HepG2 (cell line): Measurements from ENCODE around the gene TPRG1. TPM values are rescaled to one million over a fixed set of nuclear protein-coding genes. Genes with fewer than 3 reads are reported as not detected.
"Not testable (repeated sequence)": the region's sequence is repeated elsewhere in the genome, so short reads cannot be mapped to it uniquely, and the experiment has no call there.

Experiments used
- ATAC-seq: fragments of 200-7000 bp; cut with Tn5 transposase; 3 replicates; pipeline ENCODE4 v1.9.1; 2020; ENCODE audit warnings: mild to moderate bottlenecking, moderate library complexity
- BruUV-seq: library from RNA; stranded (reverse); fragments of 400-500 nt; replicated peaks from 2 replicates; lab custom pipeline; 2021; lab: Mats Ljungman, UMichigan
- CTCF ChIA-PET: fragments of 300-600 bp; formaldehyde crosslinking; extraction: SDS; loops from one replicate; lab custom pipeline; 2021; ENCODE audit warnings: low total read pairs, inconsistent platforms, low intra/inter-chr PET ratio; lab: Yijun Ruan, JAX
- POLR2A ChIA-PET: fragments of 350-600 bp; sonication (Branson Sonifier 250); formaldehyde crosslinking; loops from one replicate; lab custom pipeline; 2020; ENCODE audit warnings: antibody characterized with exemption, inconsistent platforms; lab: Yijun Ruan, JAX
- DNase-seq: peaks from one replicate; pipeline ENCODE4 v3.0.0-alpha.2; 2015; ENCODE audit warnings: low spot score
- FAIRE-seq: peaks from 3 replicates; lab custom pipeline; 2011; peaks lifted over from hg19 to GRCh38; lab: Jason Lieb, UNC
- H2AFZ ChIP-seq: one replicate; pipeline ENCODE4 v1.6.1; 2011; ENCODE audit warnings: low read length, inconsistent platforms
- H3K27ac ChIP-seq: fragments of 300-600 bp; 3 replicates; pipeline ENCODE4 v1.8.0; 2011; ENCODE audit warnings: mixed run types, mild to moderate bottlenecking, mixed read lengths, low read length, inconsistent platforms; ENCODE audit not compliant: insufficient read depth; ENCODE audit errors: extremely low read length
- H3K27me3 ChIP-seq, 2 experiments: fragments of 200-600 bp in 1 of 2; 2 replicates in 1 of 2; 3 replicates in 1 of 2; pipeline versions ENCODE4 v1.6.0 to v1.8.0; 2011; ENCODE audit warnings: low read length in 2 of 2, mild to moderate bottlenecking in 2 of 2, moderate library complexity in 2 of 2, inconsistent platforms in 1 of 2; ENCODE audit not compliant: insufficient read depth in 2 of 2, control insufficient read depth in 1 of 2
- H3K36me3 ChIP-seq, 2 experiments: fragments of 200-600 bp in 1 of 2; replicated peaks in 1 of 2; 2 replicates in 1 of 2; 3 replicates in 1 of 2; pipeline versions ENCODE4 v1.5.1 to v1.8.0; 2011; ENCODE audit warnings: low read length in 2 of 2, inconsistent platforms in 1 of 2; ENCODE audit not compliant: insufficient read depth in 2 of 2, control insufficient read depth in 1 of 2
- H3K4me1 ChIP-seq: 2 replicates; pipeline ENCODE4 v1.5.1; 2012; ENCODE audit warnings: low read length, inconsistent platforms; ENCODE audit not compliant: insufficient read depth
- H3K4me2 ChIP-seq: 2 replicates; pipeline ENCODE4 v1.6.0; 2011; ENCODE audit warnings: low read depth, low read length, inconsistent platforms
- H3K4me3 ChIP-seq, 3 experiments: fragments of 200-600 bp in 1 of 3; sonication (generic), shearing (Covaris generic) in 1 of 3; replicated peaks in 1 of 3; 2 replicates each; pipeline ENCODE4 v1.5.1; 2011 to 2016; ENCODE audit warnings: low read length in 3 of 3, inconsistent platforms in 2 of 3, low read depth in 2 of 3, mild to moderate bottlenecking in 2 of 3, control low read depth in 1 of 3, mixed read lengths in 1 of 3; ENCODE audit not compliant: insufficient read depth in 1 of 3
- H3K79me2 ChIP-seq: one replicate; pipeline ENCODE4 v1.6.1; 2011; ENCODE audit warnings: low read length, inconsistent platforms; ENCODE audit not compliant: insufficient read depth
- H3K9ac ChIP-seq: 2 replicates; pipeline ENCODE4 v1.6.0; 2011; ENCODE audit warnings: mild to moderate bottlenecking, low read depth, low read length, inconsistent platforms; ENCODE audit not compliant: insufficient read depth
- H3K9me3 ChIP-seq: 2 replicates; pipeline ENCODE4 v1.5.1; 2012; ENCODE audit warnings: mild to moderate bottlenecking, low read length
- H4K20me1 ChIP-seq: 2 replicates; pipeline ENCODE4 v1.6.0; 2011; ENCODE audit warnings: inconsistent platforms, mild to moderate bottlenecking, low read length, moderate library complexity; ENCODE audit not compliant: insufficient read depth
- BCL6 ChIP-seq: IDR thresholded peaks from 2 replicates; pipeline ENCODE4 v1.6.1; 2016; ENCODE audit warnings: missing genetic modification reagents, missing compliant biosample characterization
- E2F1 ChIP-seq: sonication (generic); formaldehyde crosslinking; IDR thresholded peaks from 2 replicates; pipeline ENCODE4 v1.5.0; 2020; ENCODE audit warnings: missing genetic modification reagents
- MAFG ChIP-seq: sonication (generic); formaldehyde crosslinking; IDR thresholded peaks from 2 replicates; pipeline ENCODE4 v1.5.1; 2020; ENCODE audit warnings: mild to moderate bottlenecking, missing genetic modification reagents
- NFIB ChIP-seq: sonication (generic); formaldehyde crosslinking; IDR thresholded peaks from 2 replicates; pipeline ENCODE4 v1.9.0; 2021; ENCODE audit warnings: missing genetic modification reagents, mild to moderate bottlenecking, borderline replicate concordance
- POLR2A ChIP-seq, 2 experiments: IDR thresholded peaks; 2 replicates each; pipeline ENCODE4 v1.6.1; 2011; ENCODE audit warnings: low read depth in 2 of 2, low read length in 2 of 2, mild to moderate bottlenecking in 1 of 2, moderate library complexity in 1 of 2; ENCODE audit not compliant: insufficient read depth in 1 of 2
- RBFOX2 ChIP-seq: fragments of 200-400 bp; formaldehyde crosslinking; IDR thresholded peaks from 2 replicates; pipeline ENCODE4 v1.6.1; 2017; ENCODE audit warnings: low read depth, mild to moderate bottlenecking, low read length
- SYNCRIP ChIP-seq: fragments of 200-400 bp; formaldehyde crosslinking; IDR thresholded peaks from 2 replicates; pipeline ENCODE4 v1.6.1; 2018; ENCODE audit warnings: mild to moderate bottlenecking, low read depth, low read length; ENCODE audit not compliant: insufficient read depth
- ZBTB25 ChIP-seq: IDR thresholded peaks from 2 replicates; pipeline ENCODE4 v1.6.1; 2018; ENCODE audit warnings: missing genetic modification reagents
- ZEB1 ChIP-seq: IDR thresholded peaks from 2 replicates; pipeline ENCODE4 v1.6.1; 2012; ENCODE audit warnings: mild to moderate bottlenecking, low read depth, inconsistent platforms; ENCODE audit not compliant: insufficient replicate concordance
- ZNF234 ChIP-seq: sonication (generic); formaldehyde crosslinking; conservative IDR thresholded peaks from 2 replicates; pipeline ENCODE4 v1.5.1; 2020; ENCODE audit warnings: mild to moderate bottlenecking, missing genetic modification reagents
- ZNF354B ChIP-seq: sonication (generic); formaldehyde crosslinking; IDR thresholded peaks from 2 replicates; pipeline ENCODE4 v1.8.0; 2022; ENCODE audit warnings: mild to moderate bottlenecking, missing genetic modification reagents
- ZNF382 ChIP-seq: sonication (generic); formaldehyde crosslinking; IDR thresholded peaks from 2 replicates; pipeline ENCODE4 v1.5.0; 2020; ENCODE audit warnings: missing genetic modification reagents, mild to moderate bottlenecking, borderline replicate concordance
- ZNF558 ChIP-seq: sonication (generic); formaldehyde crosslinking; IDR thresholded peaks from 2 replicates; pipeline ENCODE4 v1.9.0; 2022; ENCODE audit warnings: mild to moderate bottlenecking, missing genetic modification reagents, borderline replicate concordance
- ZNF563 ChIP-seq: sonication (generic); formaldehyde crosslinking; IDR thresholded peaks from 2 replicates; pipeline ENCODE4 v1.8.0; 2022; ENCODE audit warnings: mild to moderate bottlenecking, moderate library complexity, missing genetic modification reagents
- ZNF639 ChIP-seq: conservative IDR thresholded peaks from 2 replicates; pipeline ENCODE4 v1.6.1; 2018; ENCODE audit warnings: missing genetic modification reagents
- ZNF674 ChIP-seq: sonication (generic); formaldehyde crosslinking; IDR thresholded peaks from 2 replicates; pipeline ENCODE4 v1.5.0; 2020; ENCODE audit warnings: low read depth, mild to moderate bottlenecking, missing genetic modification reagents
- ZNF749 ChIP-seq: sonication (generic); formaldehyde crosslinking; IDR thresholded peaks from 2 replicates; pipeline ENCODE4 v1.8.0; 2022; ENCODE audit warnings: mild to moderate bottlenecking, missing genetic modification reagents, moderate library complexity, borderline replicate concordance
- WGBS: methylation state at CpG from one replicate; pipeline ENCODE4 v1.1.6; 2017; ENCODE audit warnings: low lambda C conversion rate; 5-methylcytosine and 5-hydroxymethylcytosine counted together
- in situ Hi-C: cut with HindIII; loops from 2 replicates; pipeline ENCODE4 v1.10.0; 2017; ENCODE audit warnings: low pct_unique_long_range_greater_than_20kb; ENCODE audit not compliant: extremely low pct_ligation_motif_present
- intact Hi-C: fragments of 100-400 bp; cut with micrococcal nuclease; formaldehyde crosslinking; loops from one replicate; pipeline ENCODE4 v1.10.0; 2022; ENCODE audit not compliant: unreplicated experiment
- polyA plus RNA-seq, 8 experiments: library from polyadenylated mRNA; depleted of rRNA in 3 of 8; stranded (reverse) in 7 of 8; unstranded in 1 of 8; fragments of >200 nt; fragmentation: Illumina TruSeq in 4 of 8; extraction: Trizol in 4 of 8; gene quantifications; 2 replicates each; pipeline versions ENCODE4 v1.2.1 to v1.2.3, GENCODE V29; 2011 to 2016; ENCODE audit warnings: low read depth in 4 of 8, missing spikeins in 1 of 8, mixed read lengths in 1 of 8; ENCODE audit not compliant: insufficient read depth in 1 of 8
- total RNA-seq, 5 experiments: library from RNA; depleted of rRNA; stranded (reverse); fragments of >200 nt; fragmentation: Illumina TruSeq; extraction: Trizol; gene quantifications; 2 replicates each; pipeline ENCODE4 v1.2.3, GENCODE V29; 2016; ENCODE audit warnings: low read depth in 1 of 5

The TPRG1 gene
- total and polyA plus RNA-seq, 2 of the 13 experiments (the other 11 are each of a cell fraction or from before 2014, with no cell fraction given), result 0.17 TPM; not detected in 1

GRCh38 chr3:189325454-189325853 lies 153.7 kb downstream of the TPRG1 start:
- no peaks in the 10 kb centered on the region for H3K79me2 ChIP-seq
- intact Hi-C loops (no loop called here), in situ Hi-C loops (no loop called here)
- H3K9me3 ChIP-seq, result no peaks in the 10 kb centered on the region
- no peak for FAIRE-seq
- no peak for TF ChIP-seq POLR2A (IDR thresholded peaks at IDR 0.05; ENCODE audit: insufficient read depth in 1 of 2, low read depth in 2 of 2, low read length in 2 of 2)
- TF ChIP-seq ZNF639 (CRISPR knock-in tag), result no peak
- TF ChIP-seq NFIB, result no peak
- no peak for TF ChIP-seq ZNF674
- TF ChIP-seq ZNF563 (CRISPR knock-in tag), result no peak
- no peak for TF ChIP-seq ZBTB25
- no peak for TF ChIP-seq MAFG (CRISPR knock-in tag)
- no peak for TF ChIP-seq ZEB1
- TF ChIP-seq E2F1 (CRISPR knock-in tag), result no peak
- no peak for TF ChIP-seq SYNCRIP
- no peak for TF ChIP-seq ZNF234 (CRISPR knock-in tag)
- TF ChIP-seq ZNF558 (CRISPR knock-in tag), result no peak
- TF ChIP-seq ZNF382, result no peak
- TF ChIP-seq BCL6 (CRISPR knock-in tag), result no peak
- no peak for TF ChIP-seq RBFOX2
- no peak for TF ChIP-seq ZNF354B (CRISPR knock-in tag)
- no peak for TF ChIP-seq ZNF749 (CRISPR knock-in tag)
- no peaks in the 10 kb centered on the region for H3K27me3 ChIP-seq
- H3K4me2 ChIP-seq, result no peak overlapping the region
- H3K9ac ChIP-seq, result no peak overlapping the region
- no peak for ATAC-seq
- no peaks in the 10 kb centered on the region for H3K36me3 ChIP-seq
- ChIA-PET CTCF (no interaction called here), POLR2A (no interaction called here)
- H3K4me1 ChIP-seq, result peaks cover 23% of the 10 kb centered on the region
- no peak overlapping the region for H3K27ac ChIP-seq
- H2AFZ ChIP-seq, result no peak overlapping the region
- WGBS, result 79% methylated on average over 3 of the region's 3 CpGs
- DNase-seq, result no peak
- no peaks in the 10 kb centered on the region for H4K20me1 ChIP-seq
- BruUV-seq, result no TSS peak
- H3K4me3 ChIP-seq, result no peak overlapping the region

GRCh38 chr3:189329630-189330029 lies 157.9 kb downstream of the TPRG1 start:
- H3K27me3 ChIP-seq, CTCF ChIA-PET, in situ Hi-C loops, intact Hi-C loops, H3K9me3 ChIP-seq, DNase-seq, H4K20me1 ChIP-seq, BruUV-seq, ATAC-seq, H3K4me1 ChIP-seq, H3K27ac ChIP-seq, FAIRE-seq, H3K36me3 ChIP-seq, H3K4me2 ChIP-seq, H2AFZ ChIP-seq, POLR2A ChIA-PET, H3K4me3 ChIP-seq, H3K9ac ChIP-seq, H3K79me2 ChIP-seq: not testable (repeated sequence)
- WGBS, result 41% methylated on average over 4 of the region's 4 CpGs
